ENCODE measurements around the gene PRR7.

The PRR7 gene

GRCh38 chr5:177487975-177488374 lies 41.4 kb downstream of the PRR7 start:
- Mint-ChIP-seq H3K36me3 (peaks cover 30% of the 10 kb centered on the region), H3K27ac (no peak overlapping the region), H3K4me1 (peaks cover 22% of the 10 kb centered on the region), H3K9me3 (no peaks in the 10 kb centered on the region), H3K4me3 (no peak overlapping the region), H3K27me3 (no peaks in the 10 kb centered on the region)
- ATAC-seq, result no peak

GRCh38 chr5:177489119-177489716 lies 42.6 kb downstream of the PRR7 start:
- Mint-ChIP-seq H3K27me3 (no peaks in the 10 kb centered on the region), H3K4me1 (peaks cover 34% of the 10 kb centered on the region), H3K4me3 (no peak overlapping the region), H3K9me3 (no peaks in the 10 kb centered on the region), H3K27ac (no peak overlapping the region), H3K36me3 (peaks cover 33% of the 10 kb centered on the region)
- ATAC-seq, result no peak

GRCh38 chr5:177490311-177490991 lies 43.8 kb downstream of the PRR7 start:
- H3K9me3 Mint-ChIP-seq, result no peaks in the 10 kb centered on the region
- peaks cover 47% of the 10 kb centered on the region for H3K4me1 Mint-ChIP-seq
- ATAC-seq, result no peak
- H3K36me3 Mint-ChIP-seq, result peaks cover 33% of the 10 kb centered on the region
- H3K27me3 Mint-ChIP-seq, result no peaks in the 10 kb centered on the region
- no peak overlapping the region for H3K4me3 Mint-ChIP-seq
- no peak overlapping the region for H3K27ac Mint-ChIP-seq

- Mint-ChIP-seq H3K36me3 (peaks cover 33% of the 10 kb centered on the region), H3K4me3 (no peak overlapping the region), H3K9me3 (no peaks in the 10 kb centered on the region), H3K27ac (no peak overlapping the region), H3K27me3 (no peaks in the 10 kb centered on the region), H3K4me1 (peaks cover 52% of the 10 kb centered on the region)
- ATAC-seq, result no peak
These were observed 44.4 kb downstream of the PRR7 start for GRCh38 chr5:177490992-177491391.

GRCh38 chr5:177491429-177491945 lies 44.9 kb downstream of the PRR7 start:
- no peaks in the 10 kb centered on the region for H3K9me3 Mint-ChIP-seq
- no peak overlapping the region for H3K27ac Mint-ChIP-seq
- ATAC-seq, result peak; percentile 28
- no peaks in the 10 kb centered on the region for H3K27me3 Mint-ChIP-seq
- peaks cover 57% of the 10 kb centered on the region for H3K4me1 Mint-ChIP-seq
- H3K4me3 Mint-ChIP-seq, result no peak overlapping the region
- H3K36me3 Mint-ChIP-seq, result peaks cover 33% of the 10 kb centered on the region

- Mint-ChIP-seq H3K4me3 (no peak overlapping the region), H3K4me1 (peaks cover 58% of the 10 kb centered on the region), H3K36me3 (peaks cover 33% of the 10 kb centered on the region), H3K27ac (no peak overlapping the region), H3K9me3 (no peaks in the 10 kb centered on the region), H3K27me3 (no peaks in the 10 kb centered on the region)
- ATAC-seq, result no peak
These were observed 45.6 kb downstream of the PRR7 start for GRCh38 chr5:177491983-177492746.

GRCh38 chr5:177492841-177493240 lies 46.2 kb downstream of the PRR7 start:
- ATAC-seq, result no peak
- H3K36me3 Mint-ChIP-seq, result peaks cover 33% of the 10 kb centered on the region
- no peak overlapping the region for H3K4me3 Mint-ChIP-seq
- H3K4me1 Mint-ChIP-seq, result peaks cover 61% of the 10 kb centered on the region
- peak overlapping the region; percentile 80 for H3K27ac Mint-ChIP-seq
- no peaks in the 10 kb centered on the region for H3K9me3 Mint-ChIP-seq
- H3K27me3 Mint-ChIP-seq, result no peaks in the 10 kb centered on the region

- no peaks in the 10 kb centered on the region for H3K9me3 Mint-ChIP-seq
- H3K4me3 Mint-ChIP-seq, result peak overlapping the region; percentile 42
- H3K27ac Mint-ChIP-seq, result peak overlapping the region; percentile 80
- H3K36me3 Mint-ChIP-seq, result peaks cover 28% of the 10 kb centered on the region
- ATAC-seq, result no peak
- peaks cover 9% of the 10 kb centered on the region for H3K27me3 Mint-ChIP-seq
- peaks cover 71% of the 10 kb centered on the region for H3K4me1 Mint-ChIP-seq
These were observed 47.3 kb downstream of the PRR7 start for GRCh38 chr5:177493795-177494345.

- peak overlapping the region; percentile 80 for H3K27ac Mint-ChIP-seq
- H3K4me3 Mint-ChIP-seq, result peak overlapping the region; percentile 42
- H3K9me3 Mint-ChIP-seq, result no peaks in the 10 kb centered on the region
- peak; percentile 67 for ATAC-seq
- H3K4me1 Mint-ChIP-seq, result peaks cover 74% of the 10 kb centered on the region
- H3K27me3 Mint-ChIP-seq, result peaks cover 12% of the 10 kb centered on the region
- H3K36me3 Mint-ChIP-seq, result peaks cover 28% of the 10 kb centered on the region
These were observed 48.0 kb downstream of the PRR7 start for GRCh38 chr5:177494346-177495195.

- Mint-ChIP-seq H3K4me3 (peak overlapping the region; percentile 75), H3K36me3 (peaks cover 21% of the 10 kb centered on the region), H3K27me3 (peaks cover 12% of the 10 kb centered on the region), H3K9me3 (no peaks in the 10 kb centered on the region), H3K4me1 (peaks cover 75% of the 10 kb centered on the region), H3K27ac (peak overlapping the region; percentile 80)
- ATAC-seq, result no peak
These were observed 48.8 kb downstream of the PRR7 start for GRCh38 chr5:177495243-177496060.

- Mint-ChIP-seq H3K36me3 (peaks cover 14% of the 10 kb centered on the region), H3K27ac (peak overlapping the region; percentile 69)
These were observed 49.6 kb downstream of the PRR7 start for GRCh38 chr5:177496070-177496726.

GRCh38 chr5:177496727-177497291 lies 50.2 kb downstream of the PRR7 start:
- Mint-ChIP-seq H3K36me3 (peaks cover 11% of the 10 kb centered on the region), H3K4me3 (peak overlapping the region; percentile 75), H3K27me3 (peaks cover 12% of the 10 kb centered on the region), H3K9me3 (no peaks in the 10 kb centered on the region), H3K4me1 (peaks cover 80% of the 10 kb centered on the region), H3K27ac (peak overlapping the region; percentile 69)
- ATAC-seq, result no peak

More at GRCh38 chr5:177496070-177496726, 49.6 kb downstream of the PRR7 start:
- Mint-ChIP-seq H3K27me3 (peaks cover 12% of the 10 kb centered on the region), H3K4me1 (peaks cover 76% of the 10 kb centered on the region), H3K9me3 (no peaks in the 10 kb centered on the region), H3K4me3 (peak overlapping the region; percentile 75)
- no peak for ATAC-seq

- Mint-ChIP-seq H3K27ac (peak within 1 kb of the TSS; percentile 69), H3K9me3 (no peaks in the 10 kb centered on the region), H3K4me1 (peaks cover 86% of the 10 kb centered on the region), H3K36me3 (peaks cover 10% of the 10 kb centered on the region), H3K4me3 (peak within 1 kb of the TSS; percentile 75), H3K27me3 (peaks cover 12% of the 10 kb centered on the region)
- peak; percentile 90 for ATAC-seq
These were observed 50.8 kb downstream of the PRR7 start, which contains the start of gene PDLIM7 for GRCh38 chr5:177497292-177498012. TSS of gene PDLIM7 (minus strand) at chr5:177497604. CDS start at chr5:177496512, 1,092 bp downstream.
